Adipocyte (in vitro differentiated cells): ENCODE results near the gene CDC73.
"Not testable (repeated sequence)": the region's sequence is repeated elsewhere in the genome, so short reads cannot be mapped to it uniquely, and the experiment has no call there.

ENCODE experiments used
- DNase-seq: peaks from one replicate; pipeline ENCODE4 v3.0.0-alpha.2; 2015; ENCODE audit warnings: low read depth
- H3K27me3 ChIP-seq: replicated peaks from 2 replicates; pipeline ENCODE4 v1.7.0; 2013; ENCODE audit warnings: mild to moderate bottlenecking, low read length, moderate library complexity; ENCODE audit not compliant: control insufficient read depth, insufficient read depth
- H3K36me3 ChIP-seq: 2 replicates; pipeline ENCODE4 v1.7.0; 2013; ENCODE audit warnings: low read length, mild to moderate bottlenecking, moderate library complexity; ENCODE audit not compliant: control insufficient read depth, insufficient read depth, severe bottlenecking
- H3K4me1 ChIP-seq: 2 replicates; pipeline ENCODE4 v1.7.0; 2013; ENCODE audit warnings: mild to moderate bottlenecking, low read length, moderate library complexity; ENCODE audit not compliant: control insufficient read depth, insufficient read depth
- H3K4me3 ChIP-seq: 2 replicates; pipeline ENCODE4 v1.7.0; 2013; ENCODE audit warnings: mild to moderate bottlenecking, low read length, moderate library complexity
- H3K9ac ChIP-seq: 2 replicates; pipeline ENCODE4 v1.7.0; 2013; ENCODE audit warnings: mild to moderate bottlenecking, low read length, moderate library complexity
- H3K9me3 ChIP-seq: 2 replicates; pipeline ENCODE4 v1.7.0; 2013; ENCODE audit warnings: mild to moderate bottlenecking, low read length, moderate library complexity; ENCODE audit not compliant: control insufficient read depth

CDC73 gene

GRCh38 chr1:193210996-193211395 lies 89.2 kb downstream of the CDC73 start:
- Histone ChIP-seq H3K9ac (no peak overlapping the region), H3K36me3 (peaks cover 60% of the 10 kb centered on the region), H3K27me3 (no peaks in the 10 kb centered on the region), H3K4me1 (peaks cover 14% of the 10 kb centered on the region), H3K4me3 (no peak overlapping the region), H3K9me3 (peaks cover 4% of the 10 kb centered on the region)
- no peak for DNase-seq

- H3K27me3 ChIP-seq = no peaks in the 10 kb centered on the region
- peak; percentile 71 for DNase-seq
- H3K9ac ChIP-seq = peak overlapping the region; percentile 40
- H3K36me3 ChIP-seq = peaks cover 60% of the 10 kb centered on the region
- peaks cover 14% of the 10 kb centered on the region for H3K4me1 ChIP-seq
- H3K9me3 ChIP-seq = peaks cover 5% of the 10 kb centered on the region
- no peak overlapping the region for H3K4me3 ChIP-seq
Observed at GRCh38 chr1:193211539-193211938, 89.7 kb downstream of the CDC73 start.

- H3K4me3 ChIP-seq = no peak overlapping the region
- peaks cover 14% of the 10 kb centered on the region for H3K4me1 ChIP-seq
- H3K36me3 ChIP-seq = peaks cover 62% of the 10 kb centered on the region
- no peak for DNase-seq
- peaks cover 5% of the 10 kb centered on the region for H3K9me3 ChIP-seq
- H3K27me3 ChIP-seq = no peaks in the 10 kb centered on the region
- no peak overlapping the region for H3K9ac ChIP-seq
Observed at GRCh38 chr1:193212637-193213036, 90.8 kb downstream of the CDC73 start.

GRCh38 chr1:193213998-193214397 lies 92.2 kb downstream of the CDC73 start:
- Histone ChIP-seq H3K9me3 (peaks cover 5% of the 10 kb centered on the region), H3K9ac (no peak overlapping the region), H3K27me3 (no peaks in the 10 kb centered on the region), H3K36me3 (peaks cover 65% of the 10 kb centered on the region), H3K4me3 (no peak overlapping the region), H3K4me1 (peaks cover 14% of the 10 kb centered on the region)
- no peak for DNase-seq

GRCh38 chr1:193216920-193217319 lies 95.1 kb downstream of the CDC73 start:
- peaks cover 5% of the 10 kb centered on the region for H3K4me1 ChIP-seq
- H3K9me3 ChIP-seq = peaks cover 5% of the 10 kb centered on the region
- peaks cover 74% of the 10 kb centered on the region for H3K36me3 ChIP-seq
- no peak overlapping the region for H3K9ac ChIP-seq
- no peak for DNase-seq
- no peaks in the 10 kb centered on the region for H3K27me3 ChIP-seq
- H3K4me3 ChIP-seq = no peak overlapping the region

- no peak overlapping the region for H3K4me3 ChIP-seq
- peaks cover 62% of the 10 kb centered on the region for H3K36me3 ChIP-seq
- H3K9me3 ChIP-seq = peaks cover 5% of the 10 kb centered on the region
- no peak for DNase-seq
- H3K4me1 ChIP-seq = no peaks in the 10 kb centered on the region
- H3K9ac ChIP-seq = no peak overlapping the region
- no peaks in the 10 kb centered on the region for H3K27me3 ChIP-seq
Observed at GRCh38 chr1:193219391-193219790, 97.6 kb downstream of the CDC73 start.

GRCh38 chr1:193221651-193222050 lies 99.8 kb downstream of the CDC73 start:
- Histone ChIP-seq H3K9me3 (no peaks in the 10 kb centered on the region), H3K9ac (no peak overlapping the region), H3K36me3 (peaks cover 42% of the 10 kb centered on the region), H3K4me3 (no peak overlapping the region), H3K4me1 (no peaks in the 10 kb centered on the region), H3K27me3 (no peaks in the 10 kb centered on the region)
- no peak for DNase-seq

- Histone ChIP-seq H3K27me3 (no peaks in the 10 kb centered on the region), H3K4me3 (no peak overlapping the region), H3K9ac (no peak overlapping the region), H3K36me3 (peaks cover 37% of the 10 kb centered on the region), H3K4me1 (no peaks in the 10 kb centered on the region), H3K9me3 (no peaks in the 10 kb centered on the region)
- no peak for DNase-seq
Observed at GRCh38 chr1:193222056-193222615, 100.3 kb downstream of the CDC73 start.

GRCh38 chr1:193229136-193229535 lies 107.3 kb downstream of the CDC73 start:
- no peaks in the 10 kb centered on the region for H3K27me3 ChIP-seq
- peaks cover 24% of the 10 kb centered on the region for H3K36me3 ChIP-seq
- peak; percentile 17 for DNase-seq
- H3K4me1 ChIP-seq = no peaks in the 10 kb centered on the region
- no peak overlapping the region for H3K9ac ChIP-seq
- H3K4me3 ChIP-seq = no peak overlapping the region
- H3K9me3 ChIP-seq = no peaks in the 10 kb centered on the region

- H3K4me1 ChIP-seq, H3K9me3 ChIP-seq, H3K4me3 ChIP-seq, H3K27me3 ChIP-seq, H3K9ac ChIP-seq: not testable (repeated sequence)
- DNase-seq = peak; percentile 8
- peaks cover 25% of the 10 kb centered on the region for H3K36me3 ChIP-seq
Observed at GRCh38 chr1:193231146-193231545, 109.3 kb downstream of the CDC73 start.

GRCh38 chr1:193234530-193234929 lies 112.7 kb downstream of the CDC73 start:
- Histone ChIP-seq H3K9me3 (no peaks in the 10 kb centered on the region), H3K4me1 (peaks cover 7% of the 10 kb centered on the region), H3K4me3 (no peak overlapping the region), H3K36me3 (peaks cover 40% of the 10 kb centered on the region), H3K9ac (no peak overlapping the region), H3K27me3 (no peaks in the 10 kb centered on the region)
- no peak for DNase-seq

GRCh38 chr1:193237381-193237978 lies 115.6 kb downstream of the CDC73 start:
- no peak overlapping the region for H3K9ac ChIP-seq
- H3K27me3 ChIP-seq = no peaks in the 10 kb centered on the region
- H3K36me3 ChIP-seq = peaks cover 57% of the 10 kb centered on the region
- H3K4me1 ChIP-seq = peaks cover 7% of the 10 kb centered on the region
- no peaks in the 10 kb centered on the region for H3K9me3 ChIP-seq
- no peak overlapping the region for H3K4me3 ChIP-seq
- DNase-seq = no peak
